OCI-LY7 (cell line): ENCODE data around the gene COX17. TPM values are rescaled to one million over a fixed set of nuclear protein-coding genes. Genes with fewer than 3 reads are reported as not detected.

Experiments
- BruUV-seq: library from RNA; stranded (reverse); fragments of 400-500 nt; replicated peaks from 2 replicates; lab custom pipeline; 2021; lab: Mats Ljungman, UMichigan
- CTCF ChIA-PET: fragments of 300-600 bp; sonication (Branson Sonifier 250); formaldehyde crosslinking; loops from one replicate; lab custom pipeline; 2022; ENCODE audit warnings: antibody characterized with exemption; ENCODE audit not compliant: unreplicated experiment; lab: Charles Lee
- POLR2A ChIA-PET: fragments of 300-600 bp; sonication (Branson Sonifier 250); formaldehyde crosslinking; loops from one replicate; lab custom pipeline; 2022; ENCODE audit warnings: antibody characterized with exemption; lab: Charles Lee
- DNase-seq: peaks from one replicate; pipeline ENCODE4 v3.0.0-alpha.2; 2015; ENCODE audit warnings: low spot score
- H2AFZ ChIP-seq: fragments of 200-600 bp; sonication (generic), shearing (Covaris generic); 2 replicates; pipeline ENCODE4 v1.6.1; 2014; ENCODE audit warnings: mild to moderate bottlenecking, antibody characterized with exemption, low read length, moderate library complexity
- H3K27ac ChIP-seq: fragments of 200-600 bp; sonication (generic); 2 replicates; pipeline ENCODE4 v1.5.1; 2014; ENCODE audit warnings: mixed run types, low read depth, mild to moderate bottlenecking, moderate library complexity, low read length, inconsistent platforms; ENCODE audit not compliant: poor library complexity, severe bottlenecking
- H3K36me3 ChIP-seq: fragments of 200-600 bp; sonication (generic); 2 replicates; pipeline ENCODE4 v1.6.1; 2014; ENCODE audit warnings: mild to moderate bottlenecking, antibody characterized with exemption, low read length, moderate library complexity, mixed read lengths; ENCODE audit not compliant: insufficient read depth
- H3K4me1 ChIP-seq: fragments of 200-600 bp; sonication (generic); 2 replicates; pipeline ENCODE4 v1.5.1; 2014; ENCODE audit warnings: mild to moderate bottlenecking, low read length; ENCODE audit not compliant: insufficient read depth, poor library complexity, severe bottlenecking
- H3K4me2 ChIP-seq: fragments of 200-600 bp; sonication (generic); 2 replicates; pipeline ENCODE4 v1.6.1; 2014; ENCODE audit warnings: mild to moderate bottlenecking, low read length
- H3K4me3 ChIP-seq: fragments of 200-600 bp; sonication (generic); 2 replicates; pipeline ENCODE4 v1.5.1; 2014; ENCODE audit warnings: mild to moderate bottlenecking, low read depth, low read length; ENCODE audit not compliant: poor library complexity, severe bottlenecking
- H3K79me2 ChIP-seq: fragments of 200-600 bp; sonication (generic); 2 replicates; pipeline ENCODE4 v1.6.1; 2016; ENCODE audit warnings: low read depth, mild to moderate bottlenecking, low read length, moderate library complexity, mixed read lengths; ENCODE audit not compliant: insufficient read depth
- H3K9me2 ChIP-seq: fragments of 200-600 bp; sonication (generic); 2 replicates; pipeline ENCODE4 v1.6.1; 2016; ENCODE audit warnings: mild to moderate bottlenecking, low read length, mixed read lengths; ENCODE audit not compliant: insufficient read depth
- H3K9me3 ChIP-seq: fragments of 200-600 bp; sonication (generic); 2 replicates; pipeline ENCODE4 v1.6.1; 2014; ENCODE audit warnings: mild to moderate bottlenecking, mixed run types, low read length, mixed read lengths
- H4K20me1 ChIP-seq: fragments of 200-600 bp; sonication (generic); 2 replicates; pipeline ENCODE4 v1.6.1; 2014; ENCODE audit warnings: mild to moderate bottlenecking, antibody characterized with exemption, low read length, moderate library complexity, mixed read lengths; ENCODE audit not compliant: insufficient read depth
- CTCF ChIP-seq: fragments of 200-600 bp; sonication (generic); conservative IDR thresholded peaks from 2 replicates; pipeline ENCODE4 v1.5.1; 2014; ENCODE audit warnings: mild to moderate bottlenecking, antibody characterized with exemption, low read length, moderate library complexity, mixed read lengths
- EZH2phosphoT487 ChIP-seq: fragments of 200-600 bp; sonication (generic); IDR thresholded peaks from 2 replicates; pipeline ENCODE4 v1.6.1; 2018; ENCODE audit warnings: low read depth, borderline replicate concordance, mild to moderate bottlenecking, mixed run types, antibody characterized with exemption, low read length, moderate library complexity, mixed read lengths
- intact Hi-C: fragments of 100-400 bp; cut with micrococcal nuclease; formaldehyde crosslinking; loops from one replicate; pipeline ENCODE4 v1.10.0; 2022; ENCODE audit not compliant: unreplicated experiment
- total RNA-seq, 2 experiments: library from RNA; depleted of rRNA in 1 of 2; stranded (reverse); fragments of >200 nt in 1 of 2; shearing (Covaris generic) in 1 of 2; gene quantifications; 2 replicates each; pipeline ENCODE4 v1.2.3, GENCODE V29; 2014 to 2022

COX17 gene
- total RNA-seq, 2 experiments from 2014 or later: 77.3 to 80.0 TPM

DNA sequence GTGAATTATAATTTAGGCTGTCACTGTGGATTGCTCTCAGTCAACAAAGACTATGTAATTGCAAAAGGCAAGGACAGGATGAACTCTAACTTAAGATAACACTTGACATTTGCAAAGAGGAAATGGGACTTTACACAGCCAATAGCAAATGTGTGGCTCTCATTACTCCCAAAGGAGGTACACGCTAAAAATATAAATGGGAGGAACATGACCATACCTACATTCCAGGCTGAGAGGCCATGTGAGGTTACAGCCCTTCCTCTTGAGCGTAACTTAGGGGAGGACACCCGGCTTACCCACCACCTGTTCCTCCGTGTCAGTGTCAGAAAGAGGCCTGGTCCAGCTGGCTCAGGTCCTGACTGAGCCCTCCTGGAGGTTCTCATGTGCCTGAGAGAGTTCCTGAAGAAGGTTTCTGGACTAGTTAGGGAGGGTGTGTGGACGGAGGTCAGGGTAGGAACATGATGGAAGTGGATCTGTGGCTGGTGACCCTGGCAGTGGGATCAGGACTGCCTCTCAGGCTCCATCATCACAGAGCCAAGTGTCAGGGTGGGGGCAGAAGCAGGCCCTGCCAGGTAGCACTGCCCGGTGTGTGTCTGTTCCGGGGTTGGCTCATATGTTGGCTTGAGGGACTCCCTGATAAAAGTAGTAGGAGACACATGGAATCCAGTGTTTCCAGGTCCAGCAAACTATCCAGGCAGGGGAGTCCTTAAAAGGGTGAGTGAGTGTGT, 24.7 kb downstream of the COX17 start:
- H3K36me3 ChIP-seq: no peaks in the 10 kb centered on the region
- no peak for DNase-seq
- POLR2A ChIA-PET: no interaction called here

DNA sequence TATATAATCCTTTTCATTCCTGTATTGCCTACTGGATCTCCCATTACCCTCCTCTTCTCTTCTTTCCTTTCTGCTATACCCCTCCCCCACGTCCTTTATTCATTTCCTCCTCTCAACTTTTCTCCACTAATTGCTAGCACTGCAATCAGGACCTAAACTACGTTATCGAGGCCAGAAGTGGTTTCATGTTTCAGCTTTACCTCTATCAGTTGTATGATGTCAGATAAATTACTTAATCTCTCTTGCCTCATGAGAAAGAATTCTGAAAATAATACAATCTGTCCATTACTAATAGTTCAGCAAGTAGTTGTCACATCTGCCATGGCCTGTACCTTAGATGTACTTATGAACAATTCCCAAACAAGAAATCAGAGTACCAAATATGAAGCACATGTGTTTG, 27.4 kb downstream of the COX17 start:
- no peaks in the 10 kb centered on the region for H3K36me3 ChIP-seq
- no peak overlapping the region for H3K4me3 ChIP-seq
- TF ChIP-seq EZH2phosphoT487: no peak
- no peak for TF ChIP-seq CTCF
- BruUV-seq: no TSS peak
- no peak for DNase-seq
- intact Hi-C loops: no loop called here
- no peak overlapping the region for H3K4me2 ChIP-seq
- no peaks in the 10 kb centered on the region for H3K9me3 ChIP-seq
- no peak overlapping the region for H3K27ac ChIP-seq
- ChIA-PET POLR2A (interaction anchor here (1.1 to 1.3 kb wide), 2 partner anchors 14 to 23 kb away, joined by 3 read pairs; no protein-coding TSS in a partner anchor), CTCF (no interaction called here)
- H3K4me1 ChIP-seq: no peaks in the 10 kb centered on the region
- H3K9me2 ChIP-seq: no peaks in the 10 kb centered on the region
- no peaks in the 10 kb centered on the region for H4K20me1 ChIP-seq
- no peaks in the 10 kb centered on the region for H3K79me2 ChIP-seq
- no peak overlapping the region for H2AFZ ChIP-seq

More for the DNA sequence above, 24.7 kb downstream of the COX17 start:
- Histone ChIP-seq H3K4me2 (no peak overlapping the region), H3K9me2 (no peaks in the 10 kb centered on the region), H3K9me3 (no peaks in the 10 kb centered on the region), H3K79me2 (no peaks in the 10 kb centered on the region), H3K4me1 (no peaks in the 10 kb centered on the region), H3K27ac (no peak overlapping the region), H3K4me3 (no peak overlapping the region), H4K20me1 (no peaks in the 10 kb centered on the region), H2AFZ (no peak overlapping the region)
- CTCF ChIA-PET: no interaction called here
- no TSS peak for BruUV-seq
- no peak for TF ChIP-seq CTCF
- no peak for TF ChIP-seq EZH2phosphoT487
- intact Hi-C loops: no loop called here

DNA sequence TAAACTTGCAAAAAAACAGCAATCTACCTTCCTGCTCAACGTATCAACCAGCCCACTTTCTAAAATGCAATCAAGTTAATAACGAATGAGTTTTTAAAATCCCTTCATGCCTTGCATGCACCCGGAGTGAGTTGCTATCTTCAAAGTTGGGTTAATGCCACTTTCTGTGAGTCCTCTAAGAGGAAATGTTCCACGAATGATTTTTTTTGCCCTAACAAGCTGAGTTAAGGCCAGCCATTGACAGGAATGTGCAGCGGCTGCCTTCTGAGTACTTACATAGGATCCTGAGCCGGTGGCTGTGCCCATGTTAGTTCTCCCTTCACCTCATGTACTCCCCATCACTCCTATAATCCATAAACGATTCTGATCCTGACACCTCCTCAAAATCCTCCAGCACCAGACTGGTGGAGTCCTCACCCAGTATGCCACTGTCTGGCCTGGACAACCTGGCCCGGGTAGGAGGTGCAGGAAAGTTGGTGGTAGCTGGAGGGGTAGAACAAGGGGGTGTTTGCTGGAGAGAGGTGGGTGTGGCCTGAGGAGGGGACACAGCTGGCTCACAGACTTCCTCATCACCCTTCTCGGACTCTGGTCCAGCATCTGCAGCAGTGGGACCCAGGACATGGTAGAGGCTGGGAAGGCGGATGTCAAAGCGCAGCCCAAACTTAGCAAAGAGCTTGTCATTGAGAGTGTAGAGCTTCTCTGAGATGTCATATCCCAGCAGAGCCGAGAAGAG, 29.2 kb downstream of the COX17 start:
- no peak for TF ChIP-seq EZH2phosphoT487
- no peak for TF ChIP-seq CTCF

More for the DNA sequence above, 29.2 kb downstream of the COX17 start:
- BruUV-seq: no TSS peak
- ChIA-PET CTCF (no interaction called here), POLR2A (no interaction called here)
- intact Hi-C loops: no loop called here
- no peak overlapping the region for H3K27ac ChIP-seq
- no peak overlapping the region for H3K4me3 ChIP-seq
- H2AFZ ChIP-seq: no peak overlapping the region
- H4K20me1 ChIP-seq: no peaks in the 10 kb centered on the region
- H3K4me2 ChIP-seq: no peak overlapping the region
- H3K36me3 ChIP-seq: no peaks in the 10 kb centered on the region
- no peaks in the 10 kb centered on the region for H3K79me2 ChIP-seq
- H3K9me3 ChIP-seq: no peaks in the 10 kb centered on the region
- DNase-seq: no peak
- H3K4me1 ChIP-seq: no peaks in the 10 kb centered on the region
- H3K9me2 ChIP-seq: no peaks in the 10 kb centered on the region
